NCI-H2196 treated with DMSO at 0.1 percent for 48 hours (cell line): Measurements from ENCODE around the gene SFXN5.

Source experiments
- DNase-seq: peaks from one replicate; lab custom pipeline; 2025; ENCODE audit not compliant: unreplicated experiment; lab: John Stamatoyannopoulos, UW

SFXN5 gene

GRCh38 chr2:72981536-72981935 lies 90.0 kb downstream of the SFXN5 start:
- no peak for DNase-seq

- DNase-seq, result no peak
Measured at GRCh38 chr2:72980535-72981217, 90.8 kb downstream of the SFXN5 start.

- DNase-seq, result no peak
Measured at GRCh38 chr2:72979896-72980295, 91.6 kb downstream of the SFXN5 start.

- no peak for DNase-seq
Measured at GRCh38 chr2:72975017-72975416, 96.5 kb downstream of the SFXN5 start.

- no peak for DNase-seq
Measured at GRCh38 chr2:72974436-72974754, 97.1 kb downstream of the SFXN5 start.

- DNase-seq, result peak; percentile 23
Measured at GRCh38 chr2:72973566-72974435, 97.7 kb downstream of the SFXN5 start.

GRCh38 chr2:72973137-72973535 lies 98.4 kb downstream of the SFXN5 start:
- DNase-seq, result no peak

GRCh38 chr2:72972352-72973136 lies 99.0 kb downstream of the SFXN5 start:
- DNase-seq, result no peak

- DNase-seq, result no peak
Measured at GRCh38 chr2:72971036-72971435, 100.5 kb downstream of the SFXN5 start.

GRCh38 chr2:72969706-72970105 lies 101.8 kb downstream of the SFXN5 start:
- no peak for DNase-seq

GRCh38 chr2:72968286-72968685 lies 103.2 kb downstream of the SFXN5 start:
- DNase-seq, result no peak

GRCh38 chr2:72965770-72966450 lies 105.6 kb downstream of the SFXN5 start:
- DNase-seq, result no peak

GRCh38 chr2:72965016-72965415 lies 106.5 kb downstream of the SFXN5 start:
- no peak for DNase-seq

GRCh38 chr2:72964146-72964525 lies 107.4 kb downstream of the SFXN5 start:
- no peak for DNase-seq

- no peak for DNase-seq
Measured at GRCh38 chr2:72963423-72964145, 107.9 kb downstream of the SFXN5 start.

GRCh38 chr2:72962911-72963310 lies 108.6 kb downstream of the SFXN5 start:
- no peak for DNase-seq

- no peak for DNase-seq
Measured at GRCh38 chr2:72961853-72962468, 109.6 kb downstream of the SFXN5 start.

- DNase-seq, result no peak
Measured at GRCh38 chr2:72961036-72961720, 110.3 kb downstream of the SFXN5 start.
